Activated CD4-positive, alpha-beta T cell treated with anti-CD3 and anti-CD28 coated beads, Interleukin-2, amount 50 U/mL, for 24 hours (primary cell): ENCODE results near the gene SLC35D3.
"Not testable (repeated sequence)": the region's sequence is repeated elsewhere in the genome, so short reads cannot be mapped to it uniquely, and the experiment has no call there.

Experiments
- DNase-seq, 2 donors: peaks; one replicate each; pipeline ENCODE4 v3.0.0-alpha.2; 2020; ENCODE audit warnings: low read depth in 1 of 2, low spot score in 1 of 2

SLC35D3 gene

GRCh38 chr6:136921936-136922684 lies at the start of gene SLC35D3:
TSS of gene SLC35D3 (plus strand) at chr6:136922301. CDS start at chr6:136922429, 128 bp downstream.
- peak in 1 of 2 donors; percentile 4 for DNase-seq

- DNase-seq: no peak
Observed at GRCh38 chr6:136873748-136874147, 48.4 kb upstream of the SLC35D3 start.

- not testable (repeated sequence) for DNase-seq
Observed at GRCh38 chr6:136876469-136876868, 45.6 kb upstream of the SLC35D3 start.

- DNase-seq: no peak
Observed at GRCh38 chr6:136880748-136881460, 41.2 kb upstream of the SLC35D3 start.

GRCh38 chr6:136886091-136886490 lies 36.0 kb upstream of the SLC35D3 start:
- no peak for DNase-seq

- no peak for DNase-seq
Observed at GRCh38 chr6:136887953-136888352, 34.1 kb upstream of the SLC35D3 start.

GRCh38 chr6:136889271-136890193 lies 32.6 kb upstream of the SLC35D3 start:
- DNase-seq: no peak

GRCh38 chr6:136890194-136890839 lies 31.8 kb upstream of the SLC35D3 start:
- no peak for DNase-seq

- DNase-seq: no peak
Observed at GRCh38 chr6:136890986-136891385, 31.1 kb upstream of the SLC35D3 start.

GRCh38 chr6:136893187-136893586 lies 28.9 kb upstream of the SLC35D3 start:
- DNase-seq: no peak

GRCh38 chr6:136895901-136896300 lies 26.2 kb upstream of the SLC35D3 start:
- DNase-seq: no peak

- no peak for DNase-seq
Observed at GRCh38 chr6:136897071-136897470, 25.0 kb upstream of the SLC35D3 start.

GRCh38 chr6:136901212-136901784 lies 20.8 kb upstream of the SLC35D3 start:
- no peak for DNase-seq

GRCh38 chr6:136904477-136904876 lies 17.6 kb upstream of the SLC35D3 start:
- DNase-seq: not testable (repeated sequence)

- DNase-seq: no peak
Observed at GRCh38 chr6:136914947-136915346, 7.2 kb upstream of the SLC35D3 start.

- DNase-seq: no peak
Observed at GRCh38 chr6:136918706-136919105, 3.4 kb upstream of the SLC35D3 start.

GRCh38 chr6:136920216-136920615 lies 1.9 kb upstream of the SLC35D3 start:
- no peak for DNase-seq

- peak in 1 of 2 donors; percentile 1 for DNase-seq
Observed at GRCh38 chr6:136920671-136921380, 1.3 kb upstream of the SLC35D3 start.

- no peak for DNase-seq
Observed at GRCh38 chr6:136921381-136921935, 643 bp upstream of the SLC35D3 start.

GRCh38 chr6:136922685-136923006 lies 545 bp downstream of the SLC35D3 start:
- peak in 1 of 2 donors; percentile 3 for DNase-seq
